BLaER1 (cell line): Measurements from ENCODE around the gene TMEM30B.
"Not testable (repeated sequence)": the region's sequence is repeated elsewhere in the genome, so short reads cannot be mapped to it uniquely, and the experiment has no call there.

Source experiments
- H3K27ac ChIP-seq: shearing (Covaris generic); formaldehyde crosslinking; 2 replicates; pipeline ENCODE4 v1.8.1; 2022
- H3K27me3 ChIP-seq: shearing (Covaris generic); formaldehyde crosslinking; 2 replicates; pipeline ENCODE4 v1.8.1; 2022
- H3K36me3 ChIP-seq: shearing (Covaris generic); formaldehyde crosslinking; 2 replicates; pipeline ENCODE4 v1.8.1; 2022
- H3K4me1 ChIP-seq: shearing (Covaris generic); formaldehyde crosslinking; 2 replicates; pipeline ENCODE4 v1.8.1; 2022
- H3K4me2 ChIP-seq: shearing (Covaris generic); formaldehyde crosslinking; 2 replicates; pipeline ENCODE4 v1.8.1; 2022
- H3K4me3 ChIP-seq: shearing (Covaris generic); formaldehyde crosslinking; 2 replicates; pipeline ENCODE4 v1.8.1; 2022
- H3K9ac ChIP-seq: shearing (Covaris generic); formaldehyde crosslinking; 2 replicates; pipeline ENCODE4 v1.8.1; 2022
- H3K9me3 ChIP-seq: shearing (Covaris generic); formaldehyde crosslinking; 2 replicates; pipeline ENCODE4 v1.8.1; 2022
- H4K20me1 ChIP-seq: shearing (Covaris generic); formaldehyde crosslinking; 2 replicates; pipeline ENCODE4 v1.8.1; 2022
- Cebpa-rat ChIP-seq: shearing (Covaris generic); IDR thresholded peaks from 2 replicates; pipeline ENCODE4 v1.8.1; 2022

Gene TMEM30B

GRCh38 chr14:61322011-61322798 lies 41.1 kb upstream of the TMEM30B start:
- peaks cover 14% of the 10 kb centered on the region; the same call in 1 of the 2 replicates for H3K9me3 ChIP-seq
- H3K9ac ChIP-seq: peak overlapping the region; percentile 91
- TF ChIP-seq Cebpa-rat: no peak
- peak overlapping the region; percentile 90 for H3K4me3 ChIP-seq
- H3K4me1 ChIP-seq: peaks cover 38% of the 10 kb centered on the region
- peak overlapping the region; percentile 90 for H3K27ac ChIP-seq
- no peaks in the 10 kb centered on the region for H3K27me3 ChIP-seq
- H4K20me1 ChIP-seq: 0 out of 2 replicates have a peak, but pooled peaks cover 4% of the 10 kb centered on the region
- peaks cover 12% of the 10 kb centered on the region; the same call in 1 of the 2 replicates for H3K36me3 ChIP-seq
- peak overlapping the region; percentile 96 for H3K4me2 ChIP-seq

- peak within 1 kb of the TSS; percentile 90 for H3K4me3 ChIP-seq
- H3K27me3 ChIP-seq: no peaks in the 10 kb centered on the region
- 0 out of 2 replicates have a peak, but pooled peaks cover 4% of the 10 kb centered on the region for H4K20me1 ChIP-seq
- H3K9me3 ChIP-seq: peaks cover 14% of the 10 kb centered on the region; the same call in 1 of the 2 replicates
- peak within 1 kb of the TSS; percentile 96 for H3K4me2 ChIP-seq
- H3K9ac ChIP-seq: peak within 1 kb of the TSS; percentile 91
- H3K27ac ChIP-seq: peak within 1 kb of the TSS; percentile 90
- H3K4me1 ChIP-seq: peaks cover 37% of the 10 kb centered on the region
- no peak for TF ChIP-seq Cebpa-rat
- peaks cover 12% of the 10 kb centered on the region; the same call in 1 of the 2 replicates for H3K36me3 ChIP-seq
Measured at GRCh38 chr14:61321385-61322010, 40.4 kb upstream of the TMEM30B start, which contains the start of gene PRKCH. TSS of gene PRKCH (plus strand) at chr14:61321579. CDS start at chr14:61322102, 523 bp downstream.

- Histone ChIP-seq H4K20me1 (0 out of 2 replicates have a peak, but pooled peaks cover 4% of the 10 kb centered on the region), H3K9ac (peak overlapping the region; percentile 91), H3K4me3 (peak overlapping the region; percentile 90), H3K4me1 (peaks cover 34% of the 10 kb centered on the region), H3K4me2 (peak overlapping the region; percentile 96), H3K27me3 (no peaks in the 10 kb centered on the region), H3K27ac (peak overlapping the region; percentile 90), H3K36me3 (peaks cover 9% of the 10 kb centered on the region; the same call in 1 of the 2 replicates), H3K9me3 (peaks cover 9% of the 10 kb centered on the region; the same call in 1 of the 2 replicates)
- no peak for TF ChIP-seq Cebpa-rat
Measured at GRCh38 chr14:61320806-61321384, 39.8 kb upstream of the TMEM30B start.

GRCh38 chr14:61320170-61320569 lies 39.0 kb upstream of the TMEM30B start:
- H3K4me1 ChIP-seq: peaks cover 34% of the 10 kb centered on the region
- H3K27me3 ChIP-seq, H3K27ac ChIP-seq, H3K9ac ChIP-seq, H3K4me3 ChIP-seq, H3K9me3 ChIP-seq, H3K36me3 ChIP-seq, H4K20me1 ChIP-seq: not testable (repeated sequence)
- H3K4me2 ChIP-seq: peak overlapping the region; percentile 96; the same call in 1 of the 2 replicates

- TF ChIP-seq Cebpa-rat: no peak
Measured at GRCh38 chr14:61319706-61320105, 38.6 kb upstream of the TMEM30B start.

GRCh38 chr14:61319086-61319485 lies 37.9 kb upstream of the TMEM30B start:
- Histone ChIP-seq H3K9ac (no peak overlapping the region), H3K27ac (no peak overlapping the region), H4K20me1 (0 out of 2 replicates have a peak, but pooled peaks cover 4% of the 10 kb centered on the region), H3K4me3 (no peak overlapping the region), H3K9me3 (peaks cover 5% of the 10 kb centered on the region), H3K27me3 (no peaks in the 10 kb centered on the region), H3K4me2 (no peak overlapping the region), H3K36me3 (no peaks in the 10 kb centered on the region), H3K4me1 (peaks cover 29% of the 10 kb centered on the region)
- no peak for TF ChIP-seq Cebpa-rat

More at GRCh38 chr14:61319706-61320105, 38.6 kb upstream of the TMEM30B start:
- 0 out of 2 replicates have a peak, but pooled peaks cover 4% of the 10 kb centered on the region for H4K20me1 ChIP-seq
- H3K4me1 ChIP-seq: peaks cover 34% of the 10 kb centered on the region
- no peaks in the 10 kb centered on the region for H3K36me3 ChIP-seq
- H3K4me2 ChIP-seq: no peak overlapping the region
- H3K27ac ChIP-seq: no peak overlapping the region
- no peaks in the 10 kb centered on the region for H3K27me3 ChIP-seq
- no peak overlapping the region for H3K4me3 ChIP-seq
- H3K9ac ChIP-seq: no peak overlapping the region
- peaks cover 1% of the 10 kb centered on the region for H3K9me3 ChIP-seq

GRCh38 chr14:61315313-61315712 lies 34.2 kb upstream of the TMEM30B start:
- H3K27me3 ChIP-seq: no peaks in the 10 kb centered on the region
- H3K9ac ChIP-seq: no peak overlapping the region
- H3K4me3 ChIP-seq: no peak overlapping the region
- H3K4me2 ChIP-seq: no peak overlapping the region
- H3K4me1 ChIP-seq: peaks cover 6% of the 10 kb centered on the region; the same call in 1 of the 2 replicates
- TF ChIP-seq Cebpa-rat: no peak
- H3K27ac ChIP-seq: no peak overlapping the region
- H3K9me3 ChIP-seq: peaks cover 42% of the 10 kb centered on the region
- peaks cover 10% of the 10 kb centered on the region for H3K36me3 ChIP-seq
- H4K20me1 ChIP-seq: no peaks in the 10 kb centered on the region

GRCh38 chr14:61308701-61309100 lies 27.6 kb upstream of the TMEM30B start:
- not testable (repeated sequence) for H3K27me3 ChIP-seq

GRCh38 chr14:61308198-61308597 lies 27.1 kb upstream of the TMEM30B start:
- Histone ChIP-seq H3K36me3 (peaks cover 7% of the 10 kb centered on the region), H3K4me2 (peak overlapping the region; percentile 62), H3K27ac (peak overlapping the region; percentile 81), H4K20me1 (no peaks in the 10 kb centered on the region), H3K27me3 (no peaks in the 10 kb centered on the region), H3K4me3 (no peak overlapping the region), H3K9ac (peak overlapping the region; percentile 39), H3K4me1 (peaks cover 31% of the 10 kb centered on the region), H3K9me3 (peaks cover 65% of the 10 kb centered on the region)
- no peak for TF ChIP-seq Cebpa-rat

More at GRCh38 chr14:61308701-61309100, 27.6 kb upstream of the TMEM30B start:
- H4K20me1 ChIP-seq, H3K4me3 ChIP-seq: not testable (repeated sequence)
- Histone ChIP-seq H3K4me1 (peaks cover 31% of the 10 kb centered on the region), H3K27ac (peak overlapping the region; percentile 81), H3K9me3 (peaks cover 68% of the 10 kb centered on the region), H3K9ac (peak overlapping the region; percentile 39; the same call in 1 of the 2 replicates), H3K4me2 (peak overlapping the region; percentile 62), H3K36me3 (peaks cover 11% of the 10 kb centered on the region)
